Transverse colon (tissue), 4 donors: ENCODE measurements around the gene KCNQ2. TPM values are rescaled to one million over a fixed set of nuclear protein-coding genes. Genes with fewer than 3 reads are reported as not detected.

Experiments
- DNase-seq: peaks from one replicate; pipeline ENCODE4 v3.0.0-alpha.2; 2019
- H3K27ac ChIP-seq, 4 donors: fragments of 200-600 bp; sonication (generic); 2 replicates each; pipeline ENCODE4 v1.5.1; 2016 to 2018; ENCODE audit warnings: inconsistent platforms in 4 of 4
- H3K27me3 ChIP-seq: fragments of 200-600 bp; sonication (generic); 2 replicates; pipeline ENCODE4 v1.5.1; 2017; ENCODE audit warnings: inconsistent platforms
- H3K36me3 ChIP-seq, 4 donors: fragments of 200-600 bp; sonication (generic); 2 replicates each; pipeline ENCODE4 v1.5.1; 2017 to 2019; ENCODE audit warnings: inconsistent platforms in 4 of 4
- H3K4me1 ChIP-seq, 4 donors: fragments of 200-600 bp; sonication (generic); 2 replicates each; pipeline ENCODE4 v1.5.1; 2017 to 2020; ENCODE audit warnings: inconsistent platforms in 4 of 4
- H3K4me3 ChIP-seq, 4 donors: fragments of 200-600 bp; sonication (generic); 1 replicate in 1 of 4; 2 replicates in 3 of 4; pipeline versions ENCODE4 v1.5.1 to v1.6.1; 2017 to 2019; ENCODE audit warnings: inconsistent platforms in 4 of 4
- H3K9me3 ChIP-seq, 2 donors: fragments of 200-600 bp; sonication (generic); 2 replicates each; pipeline ENCODE4 v1.5.1; 2017 to 2019; ENCODE audit warnings: inconsistent platforms in 2 of 2
- CTCF ChIP-seq, 5 experiments: fragments of 200-600 bp in 3 of 5; fragments of 450-650 bp in 2 of 5; sonication (generic) in 3 of 5; IDR thresholded peaks; 1 replicate in 2 of 5; 2 replicates in 3 of 5; pipeline ENCODE4 v1.5.1; 2016 to 2017; ENCODE audit warnings: antibody characterized with exemption in 5 of 5, inconsistent platforms in 3 of 5, mild to moderate bottlenecking in 2 of 5, moderate library complexity in 1 of 5
- EP300 ChIP-seq: sonication (generic); formaldehyde crosslinking; IDR thresholded peaks from one replicate; pipeline ENCODE4 v1.6.1; 2017; ENCODE audit warnings: antibody characterized with exemption, low read depth
- POLR2A ChIP-seq: fragments of 450-650 bp; IDR thresholded peaks from one replicate; pipeline ENCODE4 v1.6.1; 2016; ENCODE audit warnings: antibody characterized with exemption, mild to moderate bottlenecking, moderate library complexity
- POLR2AphosphoS5 ChIP-seq, 3 donors: sonication (generic); formaldehyde crosslinking; IDR thresholded peaks; one replicate each; pipeline ENCODE4 v1.6.1; 2016; ENCODE audit warnings: antibody characterized with exemption in 3 of 3
- WGBS, 2 donors: methylation state at CpG; one replicate each; pipeline ENCODE4 v1.1.5; 2018; ENCODE audit warnings: low coverage in 1 of 2; 5-methylcytosine and 5-hydroxymethylcytosine counted together
- in situ Hi-C, 4 donors: fragments of 200-750 bp; cut with MboI; loops; one replicate each; pipeline versions ENCODE4 v1.15.0 to v1.15.1; 2017; ENCODE audit warnings: low sequenced_read_pairs in 3 of 4, low pct_ligation_motif_present in 1 of 4, low pct_unique_long_range_greater_than_20kb in 1 of 4
- intact Hi-C: fragments of 100-400 bp; cut with DNase I; formaldehyde crosslinking; loops from one replicate; pipeline ENCODE4 v1.15.1; 2023; ENCODE audit warnings: low total_unique reads
- total RNA-seq, 4 donors: library from RNA; depleted of rRNA; stranded (reverse); fragments of >200 nt; gene quantifications; one replicate each; pipeline ENCODE4 v1.1.0, GENCODE V29; 2016

KCNQ2 gene
- total RNA-seq, 4 donors from 2014 or later: 0.32 to 0.41 (median 0.37) TPM; not detected in 1

- H3K9me3 ChIP-seq: no peaks in the 10 kb centered on the region
- 73% methylated on average over 11 of the region's 11 CpGs; no CpG with 5 or more reads in 1 of the 2 donors for WGBS, 2 donors
- H3K36me3 ChIP-seq: no peaks in the 10 kb centered on the region
- H3K4me1 ChIP-seq: no peaks in the 10 kb centered on the region
- DNase-seq: no peak
- H3K27me3 ChIP-seq: peaks cover 66% of the 10 kb centered on the region
- intact Hi-C loops: no loop called here
- H3K27ac ChIP-seq: no peak overlapping the region
- in situ Hi-C loops: no loop called here
- H3K4me3 ChIP-seq: no peak overlapping the region
- TF ChIP-seq EP300: no peak
- TF ChIP-seq CTCF (IDR thresholded peaks at IDR 0.05): no peak
- no peak for TF ChIP-seq POLR2AphosphoS5 (IDR thresholded peaks at IDR 0.05)
- TF ChIP-seq POLR2A: no peak
Measured at GRCh38 chr20:63379296-63379695, 93.2 kb downstream of the KCNQ2 start.

GRCh38 chr20:63378626-63379025, 93.8 kb downstream of the KCNQ2 start:
- in situ Hi-C loops (no loop called here), intact Hi-C loops (no loop called here)
- 65 to 90% methylated on average over 2 to 12 of the region's 12 CpGs for WGBS, 2 donors
- Histone ChIP-seq H3K9me3 (no peaks in the 10 kb centered on the region), H3K4me1 (no peaks in the 10 kb centered on the region), H3K27ac (no peak overlapping the region), H3K36me3 (no peaks in the 10 kb centered on the region), H3K27me3 (peaks cover 69% of the 10 kb centered on the region), H3K4me3 (no peak overlapping the region)
- TF ChIP-seq CTCF (IDR thresholded peaks at IDR 0.05) (no peak), EP300 (no peak)
- DNase-seq: no peak

DNA sequence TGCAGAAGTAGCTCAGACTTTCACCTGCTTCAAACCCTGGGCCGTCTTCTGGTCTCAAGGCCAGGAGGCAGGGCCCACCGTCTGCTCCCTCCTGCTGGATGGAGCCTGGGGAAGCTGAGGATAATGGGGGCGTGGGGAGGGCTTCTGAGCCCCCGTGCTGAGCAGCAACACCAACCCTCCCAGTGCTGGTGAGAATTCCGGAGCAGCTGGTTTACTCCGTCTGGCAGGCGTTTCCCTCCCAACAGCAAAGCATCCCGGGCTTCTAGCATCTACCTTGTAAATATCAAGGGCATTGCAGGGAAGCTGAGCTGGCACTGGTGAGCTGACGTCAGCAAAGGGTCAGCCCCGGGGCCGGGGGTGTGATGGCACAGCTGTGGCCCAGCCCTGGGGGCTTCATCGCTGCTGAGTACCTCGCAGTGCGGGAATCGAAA, 94.5 kb downstream of the KCNQ2 start:
- no peak overlapping the region for H3K27ac ChIP-seq
- no peaks in the 10 kb centered on the region for H3K36me3 ChIP-seq
- no peak for TF ChIP-seq POLR2AphosphoS5 (IDR thresholded peaks at IDR 0.05)
- no peak for TF ChIP-seq EP300
- no peak for TF ChIP-seq CTCF (IDR thresholded peaks at IDR 0.05)
- TF ChIP-seq POLR2A: no peak
- H3K27me3 ChIP-seq: peaks cover 72% of the 10 kb centered on the region
- in situ Hi-C loops: no loop called here
- H3K4me3 ChIP-seq: no peak overlapping the region
- no peak for DNase-seq
- no peaks in the 10 kb centered on the region for H3K4me1 ChIP-seq
- H3K9me3 ChIP-seq: no peaks in the 10 kb centered on the region
- intact Hi-C loops: no loop called here
- WGBS, 2 donors: 36% methylated on average over 15 of the region's 15 CpGs; no CpG with 5 or more reads in 1 of the 2 donors

DNA sequence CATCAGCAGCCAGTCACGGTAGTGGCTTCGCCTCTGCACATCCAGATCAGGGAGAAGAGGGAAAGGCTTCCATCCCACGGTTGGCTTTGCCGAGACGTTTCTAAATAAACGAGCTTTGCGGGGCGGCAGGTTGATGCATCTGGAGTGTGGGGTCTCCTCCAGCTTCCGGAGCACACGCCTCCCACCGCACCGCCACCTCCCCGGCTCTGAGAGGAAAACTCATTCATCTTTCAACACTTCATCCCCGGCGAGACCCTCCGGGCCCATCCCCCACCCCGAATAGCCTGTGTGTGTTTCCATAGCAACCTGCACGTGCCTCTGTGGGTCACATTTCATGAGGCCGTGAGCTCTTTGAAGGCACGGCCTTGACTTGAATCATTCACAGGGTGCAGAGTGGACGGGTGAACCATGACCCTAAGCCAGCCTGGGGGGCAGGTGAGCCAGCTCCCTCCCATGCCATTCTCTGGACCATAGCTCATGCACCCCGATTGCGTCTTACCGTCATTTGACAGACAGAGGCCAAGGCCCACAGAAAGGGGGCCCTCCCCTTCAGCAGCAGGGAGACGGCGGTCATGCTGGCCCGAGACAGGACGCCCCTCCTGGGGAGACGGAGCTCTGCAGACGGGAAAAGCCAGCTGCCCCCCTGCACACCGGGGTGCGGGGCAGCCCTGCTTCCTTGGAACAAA, 95.1 kb downstream of the KCNQ2 start:
- H3K4me3 ChIP-seq: no peak overlapping the region
- no peaks in the 10 kb centered on the region for H3K9me3 ChIP-seq
- 16% methylated on average over 32 of the region's 32 CpGs; no CpG with 5 or more reads in 1 of the 2 donors for WGBS, 2 donors
- TF ChIP-seq CTCF (IDR thresholded peaks at IDR 0.05) (no peak), POLR2AphosphoS5 (IDR thresholded peaks at IDR 0.05) (no peak), POLR2A (no peak), EP300 (no peak)
- peaks cover 68% of the 10 kb centered on the region for H3K27me3 ChIP-seq
- intact Hi-C loops: no loop called here
- in situ Hi-C loops: no loop called here
- no peaks in the 10 kb centered on the region for H3K4me1 ChIP-seq
- H3K27ac ChIP-seq: no peak overlapping the region
- no peak for DNase-seq
- H3K36me3 ChIP-seq: no peaks in the 10 kb centered on the region
